GM19351 (cell line): ENCODE data around the gene FBXW7.
A peak's percentile ranks its signal among the peaks of the same experiment; 100 is the strongest.

Experiments used
- ATAC-seq: cut with Tn5 transposase; IDR thresholded peaks from one replicate; pipeline ENCODE4 v1.9.1; 2021; ENCODE audit warnings: mild to moderate bottlenecking, moderate library complexity; ENCODE audit not compliant: unreplicated experiment

FBXW7 gene

GRCh38 chr4:152479428-152480026 is 56.4 kb downstream of the FBXW7 start:
- ATAC-seq, result no peak

- ATAC-seq, result no peak
These were observed 57.2 kb downstream of the FBXW7 start for GRCh38 chr4:152478461-152479237.

DNA sequence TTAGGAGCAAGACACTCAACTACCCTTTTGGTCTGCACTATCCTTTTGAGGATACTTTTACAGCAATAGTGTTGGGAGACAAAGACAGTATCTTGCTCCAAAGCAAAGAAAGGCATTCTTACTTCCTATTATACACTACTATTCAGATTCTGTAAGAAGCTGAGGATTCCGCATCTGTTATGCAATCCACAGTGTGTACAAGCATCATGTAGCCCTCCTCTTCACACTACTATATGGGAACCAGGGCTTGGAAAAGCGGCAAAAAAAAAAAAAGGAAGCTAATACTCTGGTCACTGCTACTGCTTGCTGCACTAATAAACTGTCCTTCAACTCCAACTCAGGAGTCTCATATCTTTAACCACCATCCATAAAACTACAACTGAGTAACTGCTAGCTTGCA is 59.1 kb downstream of the FBXW7 start:
- no peak for ATAC-seq

DNA sequence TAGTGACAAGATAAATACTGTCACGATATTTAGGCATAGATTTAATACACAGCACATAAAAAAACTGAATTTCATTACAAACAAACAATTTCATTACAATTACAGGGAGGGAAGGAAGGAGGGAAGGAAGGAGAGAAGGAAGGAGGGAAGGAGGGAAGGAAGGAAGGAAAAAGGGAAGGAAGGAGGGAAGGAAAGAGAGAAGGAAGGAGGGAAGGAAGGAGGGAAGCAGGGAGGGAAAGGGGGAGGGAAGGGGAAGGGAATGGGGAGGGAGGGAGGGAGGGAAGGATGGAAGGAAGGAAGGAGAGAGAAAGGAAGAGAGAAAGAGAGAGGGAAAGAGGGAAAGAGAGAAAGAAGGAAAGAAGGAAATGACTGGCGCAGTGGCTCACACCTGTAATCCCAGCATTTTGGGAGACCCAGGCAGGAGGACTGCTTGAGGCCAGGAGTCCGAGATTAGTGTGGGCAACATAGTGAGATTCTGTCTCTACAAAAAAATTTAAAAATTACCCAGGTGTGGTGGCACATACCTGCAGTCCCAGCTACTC is 64.6 kb downstream of the FBXW7 start:
- no peak for ATAC-seq

- no peak for ATAC-seq
These were observed 67.5 kb downstream of the FBXW7 start for GRCh38 chr4:152468408-152468807.

GRCh38 chr4:152467101-152467500 is 68.8 kb downstream of the FBXW7 start:
- no peak for ATAC-seq

GRCh38 chr4:152464030-152464823 is 71.7 kb downstream of the FBXW7 start:
- ATAC-seq, result no peak

- ATAC-seq, result no peak
These were observed 72.3 kb downstream of the FBXW7 start for GRCh38 chr4:152463562-152463961.

- ATAC-seq, result no peak
These were observed 73.2 kb downstream of the FBXW7 start for GRCh38 chr4:152462695-152463094.

DNA sequence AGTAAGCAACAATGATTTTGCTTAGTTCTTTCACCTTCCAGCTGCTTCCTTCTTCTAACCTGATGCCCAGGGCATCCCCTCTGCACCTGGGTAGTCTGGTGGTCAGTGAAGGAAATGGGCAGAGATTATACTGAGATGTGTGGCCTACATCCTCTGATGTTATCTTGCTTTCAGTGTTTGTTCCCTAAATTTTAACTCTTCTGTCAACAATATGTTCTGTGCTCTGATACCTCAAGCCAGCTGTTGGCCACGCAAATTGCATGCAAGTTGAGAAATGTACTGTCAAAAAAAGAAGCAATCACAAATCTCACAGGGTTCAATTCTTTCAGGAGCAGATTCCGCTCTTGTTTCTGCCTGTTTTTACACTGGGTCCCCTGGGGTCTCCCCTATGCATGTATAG is 73.8 kb downstream of the FBXW7 start:
- peak; percentile 49 for ATAC-seq

DNA sequence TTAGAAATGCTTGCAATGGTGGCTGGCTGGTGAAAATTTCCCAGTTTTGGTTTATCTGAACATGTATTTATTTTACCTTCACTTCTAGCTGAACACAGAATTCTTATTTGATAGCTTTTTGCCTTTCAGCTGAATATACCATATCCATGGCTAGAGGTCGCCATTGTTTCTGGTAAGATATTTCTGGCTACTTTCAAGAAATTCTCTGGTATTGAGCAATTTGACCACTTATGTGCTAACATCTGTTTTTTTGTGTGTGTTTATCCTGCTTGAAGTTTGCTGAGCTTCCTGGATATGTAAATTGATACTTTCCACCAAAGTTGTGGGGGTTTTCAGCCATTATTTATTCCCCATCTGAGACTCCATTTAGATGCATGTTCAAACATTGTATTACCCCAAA is 75.4 kb downstream of the FBXW7 start:
- ATAC-seq, result no peak

DNA sequence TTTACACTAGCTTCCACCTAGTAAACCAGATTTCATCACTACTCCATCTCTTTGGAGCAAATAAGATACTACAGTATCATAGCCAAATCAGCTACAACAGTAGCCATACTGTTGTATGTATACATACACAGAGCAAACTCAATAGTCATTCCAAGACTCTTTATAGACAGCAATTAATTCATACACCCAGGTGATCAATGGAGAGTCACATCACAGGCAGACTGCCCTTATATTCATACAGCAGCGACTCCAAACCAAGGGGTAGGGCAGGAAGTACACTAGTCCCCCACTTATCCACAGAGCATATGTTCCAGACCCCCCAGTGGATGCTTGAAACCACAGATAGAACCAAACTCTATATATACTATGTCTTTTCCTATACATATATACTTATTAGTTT is 76.6 kb downstream of the FBXW7 start:
- peak; percentile 34 for ATAC-seq

DNA sequence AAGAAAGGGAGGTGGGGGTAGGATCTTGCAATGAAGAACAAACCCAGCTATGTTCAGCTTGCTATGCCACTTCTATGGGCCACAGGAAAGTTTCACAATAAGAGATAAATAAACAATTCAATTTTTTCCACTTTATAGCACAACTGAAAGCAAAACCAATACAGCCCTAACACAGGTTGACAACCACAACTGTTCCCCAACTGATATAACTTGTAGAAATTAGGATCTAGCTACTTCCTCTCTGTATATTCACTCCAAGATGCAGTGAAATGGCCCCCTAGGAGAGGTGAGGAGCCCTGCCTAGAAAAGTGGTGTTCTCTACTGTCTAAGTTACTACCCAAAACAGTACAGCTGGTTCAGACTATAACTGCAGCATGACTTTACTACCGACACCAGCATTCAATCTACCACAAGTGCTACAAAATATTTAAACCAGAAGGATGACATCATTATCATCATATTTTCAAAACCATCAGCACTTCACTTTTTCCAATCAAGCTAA is 77.0 kb downstream of the FBXW7 start:
- peak; percentile 49 for ATAC-seq

- ATAC-seq, result no peak
These were observed 79.3 kb downstream of the FBXW7 start for GRCh38 chr4:152456609-152457008.

DNA sequence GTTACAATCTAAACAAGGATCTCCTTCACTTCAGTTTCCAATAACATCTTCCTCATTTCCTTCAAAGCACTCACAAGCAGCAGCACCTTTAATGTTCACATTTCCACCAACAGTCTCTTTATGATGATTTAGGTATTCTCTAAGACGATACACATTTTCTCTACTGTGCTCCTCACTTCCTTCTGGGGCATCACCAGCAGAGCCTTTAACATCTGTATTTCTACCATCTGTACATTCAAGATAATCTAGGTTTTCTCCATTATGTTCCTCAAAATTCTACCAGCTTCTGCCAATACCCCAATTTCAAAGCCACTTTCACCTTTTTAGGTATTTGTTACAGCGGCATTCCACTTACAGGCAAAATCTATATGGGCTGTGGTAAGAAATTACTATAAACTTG is 80.6 kb downstream of the FBXW7 start:
- ATAC-seq, result no peak

DNA sequence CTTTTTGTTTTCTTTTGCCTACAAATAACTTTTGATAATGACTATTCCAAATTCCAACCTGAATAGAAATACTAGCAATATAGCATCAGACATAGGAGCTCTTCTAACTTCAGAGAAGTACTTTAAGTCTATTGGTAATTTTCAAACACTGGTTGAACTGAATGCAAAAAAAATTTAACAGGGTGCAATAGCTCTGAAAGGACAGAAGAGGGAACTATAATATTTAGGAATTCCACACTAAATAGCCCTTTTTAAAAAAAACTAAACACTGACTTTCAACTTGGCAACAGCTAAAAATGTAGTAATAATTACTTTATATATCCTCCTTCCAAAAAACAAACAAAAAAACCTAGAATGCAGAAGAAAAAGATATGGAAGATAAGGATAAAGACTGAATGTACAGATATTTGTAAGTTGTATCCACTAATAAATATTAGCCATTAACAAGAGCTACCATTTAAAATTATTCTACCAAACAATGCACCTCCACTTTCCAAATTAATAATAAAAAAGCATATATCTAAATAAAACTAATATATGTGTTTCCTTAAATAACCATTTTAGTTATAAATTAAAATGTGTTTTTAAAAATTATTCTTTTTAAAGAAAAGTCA is 81.4 kb downstream of the FBXW7 start:
- ATAC-seq, result no peak

- no peak for ATAC-seq
These were observed 84.4 kb downstream of the FBXW7 start for GRCh38 chr4:152451496-152451895.

- ATAC-seq, result no peak
These were observed 87.0 kb downstream of the FBXW7 start for GRCh38 chr4:152448854-152449253.

DNA sequence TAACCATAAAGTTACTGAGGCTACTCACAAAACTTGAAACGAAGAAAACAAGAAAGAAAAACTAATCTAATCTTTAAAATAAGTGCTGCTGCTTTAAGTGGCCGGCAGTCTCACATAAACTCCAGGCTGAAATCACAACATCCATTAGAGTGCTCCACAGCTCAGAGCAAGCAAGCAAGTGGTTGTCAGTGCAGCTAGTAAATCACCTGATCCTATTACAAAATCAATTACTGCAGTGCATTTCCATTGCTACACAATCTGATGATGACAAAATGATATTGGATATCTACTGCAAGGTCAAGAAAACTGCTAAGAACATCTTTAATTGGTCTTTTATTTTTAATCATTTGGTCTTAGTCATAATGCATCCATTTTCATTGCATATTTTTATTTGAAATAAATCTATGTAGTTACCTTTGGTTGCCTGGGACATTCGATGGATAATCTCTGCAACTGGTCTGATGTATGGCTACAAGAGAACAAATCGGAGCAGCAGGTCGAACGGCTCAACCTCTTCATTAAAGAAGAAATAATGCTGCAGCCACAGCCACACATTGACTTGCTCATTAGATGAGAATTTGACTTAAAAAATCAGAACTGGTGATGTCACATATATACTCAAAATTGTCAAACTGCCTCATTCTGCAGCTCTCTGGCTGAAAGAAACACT is 87.7 kb downstream of the FBXW7 start:
- no peak for ATAC-seq

- ATAC-seq, result no peak
These were observed 92.0 kb downstream of the FBXW7 start for GRCh38 chr4:152443859-152444258.
